IPS-18c (cell line): Measurements from ENCODE around the gene NEURL1.
"Not testable (repeated sequence)": the region's sequence is repeated elsewhere in the genome, so short reads cannot be mapped to it uniquely, and the experiment has no call there.

Experiments used
- H3K4me3 ChIP-seq: 2 replicates; pipeline ENCODE4 v1.7.0; 2013; ENCODE audit warnings: low read depth, mild to moderate bottlenecking, low read length, moderate library complexity; ENCODE audit not compliant: insufficient read depth
- H3K9me3 ChIP-seq: one replicate; pipeline ENCODE4 v1.6.1; 2013; ENCODE audit warnings: mild to moderate bottlenecking, low read length, moderate library complexity; ENCODE audit not compliant: control insufficient read depth, insufficient read depth

Gene NEURL1

DNA sequence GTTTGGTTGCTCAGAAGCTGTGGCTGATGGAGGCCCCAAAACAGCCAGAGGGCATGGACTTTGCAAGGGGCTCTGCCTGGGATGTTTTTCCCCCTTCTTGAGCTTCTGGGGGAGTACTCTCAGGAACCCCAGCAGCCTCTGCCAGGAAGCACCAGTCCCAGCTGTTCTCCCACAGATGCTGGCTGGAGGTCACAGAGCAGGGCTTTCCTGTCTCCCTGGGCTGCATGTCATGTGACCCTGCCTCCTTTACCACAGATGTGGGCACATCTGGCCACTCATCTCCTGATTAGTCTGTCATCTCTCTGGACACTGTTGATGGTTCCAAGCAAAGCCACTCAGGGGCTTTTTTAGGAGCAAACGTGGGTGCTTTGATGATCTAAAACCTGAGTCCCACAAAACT, 136.7 kb downstream of the NEURL1 start:
- H3K9me3 ChIP-seq: no peaks in the 10 kb centered on the region

DNA sequence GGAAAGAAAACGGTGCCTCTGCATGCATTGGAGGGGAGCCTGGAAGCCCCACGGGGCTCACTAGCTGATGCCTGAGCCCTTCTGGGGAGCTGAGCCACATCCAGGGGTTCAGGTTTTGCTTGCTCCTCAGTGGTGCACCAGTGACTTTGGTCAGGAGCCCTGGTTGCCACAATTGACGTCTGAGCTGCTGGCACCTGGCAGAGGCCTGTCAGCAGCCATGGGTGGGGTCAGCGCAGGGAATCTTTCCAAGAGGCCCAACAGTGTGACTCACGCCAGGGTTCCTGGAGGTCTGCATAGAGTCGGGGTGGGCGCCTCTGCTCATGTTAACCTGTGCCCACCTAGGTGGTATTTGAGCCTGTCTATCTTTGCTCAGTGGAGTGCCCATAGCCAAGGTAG, 138.7 kb downstream of the NEURL1 start:
- Histone ChIP-seq H3K9me3 (no peaks in the 10 kb centered on the region), H3K4me3 (no peak overlapping the region)

More for the DNA sequence above, 136.7 kb downstream of the NEURL1 start:
- H3K4me3 ChIP-seq: no peak overlapping the region

- not testable (repeated sequence) for H3K9me3 ChIP-seq, H3K4me3 ChIP-seq
These were observed 139.4 kb downstream of the NEURL1 start for GRCh38 chr10:103632871-103633270.

DNA sequence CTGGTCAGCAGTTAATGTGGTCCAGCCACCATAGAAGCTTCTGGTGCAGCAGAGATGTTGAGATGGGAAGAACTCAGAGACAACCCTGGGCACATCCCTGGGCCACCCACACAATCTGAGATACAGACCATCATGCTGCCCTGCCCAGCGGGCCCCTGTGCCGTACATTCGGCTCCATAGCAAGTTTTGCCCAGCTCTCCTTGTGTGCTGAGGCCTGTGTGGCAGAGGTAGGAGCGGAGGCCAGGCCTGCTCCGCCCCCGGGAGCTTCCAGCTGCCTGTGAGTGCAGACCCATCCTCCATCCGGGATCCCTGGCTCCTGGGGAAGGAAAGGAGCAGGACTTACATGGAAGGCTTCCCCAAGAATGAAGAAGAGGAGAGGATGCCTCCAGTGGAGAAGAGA, 140.3 kb downstream of the NEURL1 start:
- no peak overlapping the region for H3K4me3 ChIP-seq
- H3K9me3 ChIP-seq: no peaks in the 10 kb centered on the region

- Histone ChIP-seq H3K4me3 (no peak overlapping the region), H3K9me3 (no peaks in the 10 kb centered on the region)
These were observed 142.1 kb downstream of the NEURL1 start for GRCh38 chr10:103635580-103635979.

DNA sequence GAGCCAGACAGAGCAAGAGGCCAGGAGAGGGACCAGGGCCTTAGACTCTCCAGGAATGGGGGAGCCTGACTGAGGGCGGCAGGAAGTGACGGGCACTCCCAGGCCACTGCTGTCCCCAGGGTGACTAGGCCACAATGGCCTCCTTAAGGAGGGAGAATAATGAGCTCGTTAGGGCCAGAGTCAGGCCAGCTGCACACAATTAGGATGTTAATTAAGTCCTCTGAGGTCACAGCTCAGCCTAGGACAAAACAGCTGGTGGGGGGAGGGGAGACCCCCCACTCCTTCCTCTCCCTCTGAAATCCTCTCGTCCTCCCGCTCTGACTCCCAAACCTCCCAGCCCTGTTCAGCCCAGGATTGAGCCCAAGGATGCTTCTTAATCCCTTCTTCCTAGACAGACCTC, 143.0 kb downstream of the NEURL1 start:
- Histone ChIP-seq H3K4me3 (no peak overlapping the region), H3K9me3 (no peaks in the 10 kb centered on the region)

DNA sequence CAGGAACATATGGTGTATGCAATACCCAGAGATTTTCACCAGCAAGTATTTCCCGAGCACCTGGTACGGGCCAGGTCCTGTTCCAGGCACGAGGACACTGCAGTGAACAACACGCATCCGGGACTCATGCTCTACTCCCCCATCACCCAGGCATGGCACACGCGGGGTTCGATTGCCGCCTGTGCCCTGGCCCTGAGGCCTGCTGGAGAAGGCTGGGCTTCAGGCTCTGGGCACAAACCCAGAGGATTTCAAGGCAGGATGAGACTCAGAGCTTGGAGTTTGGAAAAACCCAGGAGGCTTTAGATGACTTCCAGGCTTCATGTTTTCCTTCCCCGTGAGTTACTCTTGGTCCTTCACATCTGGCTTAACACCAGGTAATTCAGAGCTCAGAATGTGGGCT, 143.5 kb downstream of the NEURL1 start:
- H3K9me3 ChIP-seq: no peaks in the 10 kb centered on the region
- no peak overlapping the region for H3K4me3 ChIP-seq

DNA sequence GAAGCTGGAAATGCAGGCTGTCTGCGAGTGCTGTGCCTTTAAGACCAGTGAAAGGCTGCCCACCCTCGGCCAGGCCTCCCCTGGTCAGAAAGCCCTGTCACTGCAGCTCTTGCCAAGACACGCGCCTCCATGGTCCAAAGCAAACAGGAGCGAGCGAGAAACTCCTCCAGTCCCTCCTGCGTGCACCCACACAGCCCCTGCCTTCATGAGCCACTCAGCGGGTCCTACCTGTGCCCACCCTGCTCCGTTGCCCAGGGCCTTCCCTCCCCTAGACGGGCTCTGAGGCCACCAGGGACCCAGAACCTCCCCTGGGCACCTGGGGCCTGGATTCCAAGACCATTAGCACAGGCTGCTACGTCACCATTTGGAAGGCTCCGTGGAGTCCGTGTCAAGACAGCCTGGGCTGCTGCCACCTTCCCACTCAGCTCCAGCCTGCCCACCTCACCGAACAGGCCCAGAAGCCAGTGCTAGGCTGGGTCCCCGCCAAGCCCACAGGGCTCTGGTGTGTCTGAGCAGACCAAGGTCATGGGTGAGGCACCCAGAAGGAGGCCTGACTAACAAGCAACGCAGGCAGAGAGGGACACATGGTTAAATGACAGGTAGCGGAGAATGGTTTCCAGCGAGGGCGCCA, 144.5 kb downstream of the NEURL1 start:
- no peak overlapping the region for H3K4me3 ChIP-seq
- H3K9me3 ChIP-seq: no peaks in the 10 kb centered on the region

DNA sequence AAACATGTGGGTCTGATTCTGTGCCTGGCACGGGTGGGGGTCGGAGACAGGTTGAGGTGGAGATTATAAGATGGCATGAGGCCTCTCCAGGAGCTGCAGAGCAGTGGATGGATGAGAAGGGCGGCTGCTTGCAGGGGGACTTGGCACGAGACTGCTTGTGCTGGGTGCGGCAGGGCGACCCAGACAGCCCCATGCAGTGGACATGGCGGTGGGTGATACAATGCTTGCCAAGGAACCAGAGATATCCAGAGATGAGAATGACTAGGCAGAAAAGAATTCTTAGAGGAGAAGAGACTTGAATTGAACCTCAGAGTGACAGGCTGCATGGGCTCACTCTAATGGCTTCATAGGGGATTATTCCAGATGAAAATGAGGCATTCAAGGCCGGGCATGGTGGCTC, 145.4 kb downstream of the NEURL1 start:
- Histone ChIP-seq H3K9me3 (no peaks in the 10 kb centered on the region), H3K4me3 (no peak overlapping the region)

DNA sequence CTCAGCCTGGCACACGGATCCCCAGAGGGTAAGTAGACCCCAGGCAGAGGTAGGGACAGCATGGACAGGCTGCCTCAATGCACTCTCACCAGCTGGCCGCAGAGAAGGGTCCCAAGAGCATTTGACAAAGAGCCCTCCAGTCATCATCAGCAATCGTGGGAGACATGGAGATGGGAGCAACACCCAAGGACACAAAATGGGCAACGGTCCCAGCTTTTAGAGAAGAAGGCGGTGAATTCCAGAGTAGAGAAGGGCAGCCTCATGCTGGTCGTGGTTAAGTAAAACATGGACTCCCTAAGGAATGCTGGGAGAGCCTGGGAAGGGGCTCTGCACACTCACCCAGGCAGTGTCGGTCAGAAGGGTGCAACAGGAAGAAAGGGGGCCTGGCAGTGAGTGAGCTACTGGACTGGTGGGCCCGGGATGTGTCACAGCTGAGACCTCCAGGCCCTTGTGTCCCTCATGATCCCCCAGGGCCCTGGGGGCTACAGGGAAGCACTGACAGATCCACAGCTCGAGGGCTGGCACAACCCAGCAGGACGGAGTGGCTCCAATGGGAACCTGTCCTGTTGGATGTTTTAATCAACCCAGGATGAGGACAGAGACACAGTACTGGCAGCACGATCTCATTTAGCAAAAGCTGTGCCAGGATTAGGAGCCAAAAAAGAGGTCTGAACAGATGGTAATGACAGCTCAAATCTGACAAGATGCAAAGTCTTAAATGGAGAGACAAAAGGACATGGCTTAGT, 147.1 kb downstream of the NEURL1 start:
- Histone ChIP-seq H3K4me3 (no peak overlapping the region), H3K9me3 (no peaks in the 10 kb centered on the region)

- Histone ChIP-seq H3K4me3 (no peak overlapping the region), H3K9me3 (no peaks in the 10 kb centered on the region)
These were observed 147.8 kb downstream of the NEURL1 start for GRCh38 chr10:103641326-103641725.
